HFF-Myc (cell line): ENCODE measurements around the gene ANAPC5.
"Not testable (repeated sequence)": the region's sequence is repeated elsewhere in the genome, so short reads cannot be mapped to it uniquely, and the experiment has no call there.

Source experiments
- DNase-seq: peaks from one replicate; pipeline ENCODE4 v3.0.0-alpha.2; 2011; ENCODE audit warnings: low read depth; ENCODE audit errors: extremely low read depth
- H3K4me3 ChIP-seq: replicated peaks from 2 replicates; pipeline ENCODE4 v1.5.1; 2011; ENCODE audit warnings: low read depth, mild to moderate bottlenecking, control low read depth, low read length
- TF ChIP-seq, protein P1 (sequence below): IDR thresholded peaks from 2 replicates; pipeline ENCODE4 v1.5.1; 2012; ENCODE audit warnings: mild to moderate bottlenecking, low read depth, low read length, control low read depth; ENCODE audit errors: missing control alignments

Gene ANAPC5

GRCh38 chr12:121314431-121314830 lies 37.8 kb downstream of the ANAPC5 start:
- no peak for DNase-seq
- no peak overlapping the region for H3K4me3 ChIP-seq
- TF ChIP-seq, protein P1, sequence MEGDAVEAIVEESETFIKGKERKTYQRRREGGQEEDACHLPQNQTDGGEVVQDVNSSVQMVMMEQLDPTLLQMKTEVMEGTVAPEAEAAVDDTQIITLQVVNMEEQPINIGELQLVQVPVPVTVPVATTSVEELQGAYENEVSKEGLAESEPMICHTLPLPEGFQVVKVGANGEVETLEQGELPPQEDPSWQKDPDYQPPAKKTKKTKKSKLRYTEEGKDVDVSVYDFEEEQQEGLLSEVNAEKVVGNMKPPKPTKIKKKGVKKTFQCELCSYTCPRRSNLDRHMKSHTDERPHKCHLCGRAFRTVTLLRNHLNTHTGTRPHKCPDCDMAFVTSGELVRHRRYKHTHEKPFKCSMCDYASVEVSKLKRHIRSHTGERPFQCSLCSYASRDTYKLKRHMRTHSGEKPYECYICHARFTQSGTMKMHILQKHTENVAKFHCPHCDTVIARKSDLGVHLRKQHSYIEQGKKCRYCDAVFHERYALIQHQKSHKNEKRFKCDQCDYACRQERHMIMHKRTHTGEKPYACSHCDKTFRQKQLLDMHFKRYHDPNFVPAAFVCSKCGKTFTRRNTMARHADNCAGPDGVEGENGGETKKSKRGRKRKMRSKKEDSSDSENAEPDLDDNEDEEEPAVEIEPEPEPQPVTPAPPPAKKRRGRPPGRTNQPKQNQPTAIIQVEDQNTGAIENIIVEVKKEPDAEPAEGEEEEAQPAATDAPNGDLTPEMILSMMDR, result no peak

DNA sequence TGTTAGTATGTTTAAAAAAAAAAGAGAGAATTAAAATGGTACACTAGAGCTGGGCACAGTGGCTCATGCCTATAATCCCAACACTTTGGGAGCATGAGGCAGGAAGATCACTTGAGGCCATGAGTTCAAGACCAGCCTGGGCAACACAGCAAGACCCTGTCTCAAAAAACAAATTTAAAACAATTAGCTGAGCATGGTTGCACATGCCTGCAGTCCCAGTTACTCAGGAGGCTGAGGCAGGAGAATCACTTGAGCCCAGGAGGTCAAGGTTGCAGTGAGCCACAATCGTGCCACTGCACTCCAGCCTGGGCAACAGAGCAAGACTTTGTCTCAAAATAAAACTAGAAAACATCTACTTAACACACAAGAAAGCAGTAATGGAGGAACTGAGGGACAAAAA lies 42.0 kb downstream of the ANAPC5 start:
- not testable (repeated sequence) for DNase-seq, H3K4me3 ChIP-seq

DNA sequence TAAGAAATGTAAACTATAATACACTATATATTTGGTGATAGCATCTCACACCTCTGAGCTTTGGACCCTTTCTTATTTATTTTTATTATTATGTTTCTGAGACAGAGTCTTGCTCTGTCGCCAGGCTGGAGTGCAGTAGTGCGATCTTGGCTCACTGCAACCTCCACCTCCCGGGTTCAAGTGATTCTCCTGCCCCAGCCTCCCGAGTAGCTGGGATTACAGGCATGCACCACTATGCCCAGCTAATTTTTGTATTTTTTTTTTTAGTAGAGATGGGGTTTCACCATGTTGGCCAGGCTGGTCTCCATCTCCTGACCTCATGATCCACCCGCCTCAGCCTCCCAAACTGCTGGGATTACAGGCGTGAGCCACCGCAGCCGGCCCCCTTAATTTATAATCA lies 44.8 kb downstream of the ANAPC5 start:
- not testable (repeated sequence) for DNase-seq, H3K4me3 ChIP-seq

DNA sequence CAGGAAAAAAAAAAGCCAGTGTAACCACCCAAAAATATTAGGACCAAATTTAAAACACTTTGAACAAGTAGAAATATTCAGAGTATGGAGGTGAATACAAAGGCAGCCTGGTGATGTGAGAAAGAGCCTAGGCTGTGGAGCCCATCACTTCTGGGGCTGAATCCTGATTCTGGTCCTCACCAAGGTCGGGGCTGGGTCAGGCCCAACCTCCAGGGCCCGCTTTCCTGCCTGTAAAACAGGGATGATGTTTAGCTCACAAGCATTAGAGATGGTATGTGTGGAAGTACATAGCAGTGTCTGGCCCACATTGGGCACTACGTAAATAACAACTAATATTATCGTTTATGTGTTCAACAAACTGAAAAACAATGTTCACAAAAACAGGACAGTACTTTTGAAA lies 47.9 kb downstream of the ANAPC5 start:
- DNase-seq, result no peak
- TF ChIP-seq, protein P1, result no peak
- no peak overlapping the region for H3K4me3 ChIP-seq

- TF ChIP-seq, protein P1, result no peak
- no peak overlapping the region for H3K4me3 ChIP-seq
- DNase-seq, result no peak
Measured at GRCh38 chr12:121301876-121302275, 50.3 kb downstream of the ANAPC5 start.

GRCh38 chr12:121300083-121300819 lies 52.0 kb downstream of the ANAPC5 start:
- DNase-seq, result no peak
- no peak overlapping the region for H3K4me3 ChIP-seq
- TF ChIP-seq, protein P1, result no peak

GRCh38 chr12:121299662-121300061 lies 52.5 kb downstream of the ANAPC5 start:
- TF ChIP-seq, protein P1, result no peak
- H3K4me3 ChIP-seq, result no peak overlapping the region
- DNase-seq, result no peak

- H3K4me3 ChIP-seq, DNase-seq: not testable (repeated sequence)
Measured at GRCh38 chr12:121298411-121298810, 53.8 kb downstream of the ANAPC5 start.
